Glutamatergic neuron (in vitro differentiated cells): ENCODE data around the gene WSCD1. TPM values are rescaled to one million over a fixed set of nuclear protein-coding genes. Genes with fewer than 3 reads are reported as not detected.

ENCODE experiments used
- DNase-seq: peaks from one replicate; pipeline ENCODE4 v3.0.0; 2022
- H3K27ac Mint-ChIP-seq: one replicate; pipeline ENCODE4 v1.8.0; 2020; ENCODE audit warnings: mild to moderate bottlenecking, mixed read lengths, inconsistent platforms; ENCODE audit not compliant: unreplicated experiment
- H3K27me3 Mint-ChIP-seq: one replicate; pipeline ENCODE4 v1.8.0; 2020; ENCODE audit warnings: mild to moderate bottlenecking, moderate library complexity, mixed read lengths, inconsistent platforms; ENCODE audit not compliant: unreplicated experiment
- H3K36me3 Mint-ChIP-seq: one replicate; pipeline ENCODE4 v1.8.0; 2020; ENCODE audit warnings: mild to moderate bottlenecking, mixed read lengths, inconsistent platforms; ENCODE audit not compliant: unreplicated experiment
- H3K4me1 Mint-ChIP-seq: one replicate; pipeline ENCODE4 v1.8.0; 2020; ENCODE audit warnings: mild to moderate bottlenecking, low read depth, mixed read lengths, inconsistent platforms; ENCODE audit not compliant: unreplicated experiment
- H3K4me3 Mint-ChIP-seq: one replicate; pipeline ENCODE4 v1.8.0; 2020; ENCODE audit warnings: mild to moderate bottlenecking, mixed read lengths, inconsistent platforms; ENCODE audit not compliant: unreplicated experiment
- H3K9me3 Mint-ChIP-seq: one replicate; pipeline ENCODE4 v1.8.0; 2020; ENCODE audit warnings: mild to moderate bottlenecking, moderate library complexity, mixed read lengths, inconsistent platforms; ENCODE audit not compliant: unreplicated experiment
- total RNA-seq: library from RNA; stranded (reverse); fragmentation: NEBNext Ultra II Directional; extraction: Animal tissue kit (Norgen Biotek cat#: 25700); gene quantifications from one replicate; pipeline ENCODE4 v1.2.1, GENCODE V29; 2021; ENCODE audit not compliant: unreplicated experiment
- TF ChIP-seq, protein P1 (sequence below): fragments of 200-600 bp; sonication (generic); IDR thresholded peaks from one replicate; pipeline ENCODE4 v1.5.0; 2021; ENCODE audit not compliant: partially characterized antibody, unreplicated experiment

The WSCD1 gene
- total RNA-seq, 1 donor from 2014 or later = 35.6 TPM

DNA sequence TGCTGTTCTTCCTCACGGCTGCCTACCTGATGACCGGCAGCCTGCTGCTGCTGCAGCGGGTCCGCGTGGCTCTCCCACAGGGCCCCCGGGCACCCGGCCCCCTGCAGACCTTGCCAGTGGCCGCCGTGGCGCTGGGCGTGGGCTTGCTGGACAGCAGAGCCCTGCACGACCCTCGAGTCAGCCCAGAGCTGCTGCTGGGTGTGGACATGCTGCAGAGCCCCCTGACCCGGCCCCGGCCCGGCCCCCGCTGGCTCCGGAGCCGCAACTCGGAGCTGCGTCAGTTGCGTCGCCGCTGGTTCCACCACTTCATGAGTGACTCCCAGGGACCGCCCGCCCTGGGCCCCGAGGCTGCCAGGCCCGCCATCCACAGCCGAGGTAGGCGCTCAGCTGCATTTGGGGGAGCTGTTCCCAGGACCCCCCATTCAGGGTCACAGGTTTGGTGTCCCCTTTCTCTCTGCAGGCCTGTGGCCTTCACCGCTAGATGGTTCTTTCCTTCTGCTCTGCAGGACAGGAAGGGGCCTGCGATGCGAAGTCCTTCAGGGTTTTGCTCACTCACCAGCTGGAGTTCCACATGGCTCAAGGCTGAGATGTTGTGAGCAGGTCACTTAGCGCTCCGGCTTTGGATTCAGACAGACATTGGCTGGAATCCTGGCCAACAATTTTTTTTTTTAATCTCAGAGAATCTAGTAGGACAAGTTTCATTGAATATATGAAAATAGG is 10.7 kb downstream of the WSCD1 start:
- H3K36me3 Mint-ChIP-seq = peaks cover 4% of the 10 kb centered on the region
- H3K4me3 Mint-ChIP-seq = no peak overlapping the region
- peaks cover 4% of the 10 kb centered on the region for H3K27me3 Mint-ChIP-seq
- DNase-seq = no peak
- H3K9me3 Mint-ChIP-seq = peaks cover 5% of the 10 kb centered on the region
- H3K27ac Mint-ChIP-seq = no peak overlapping the region
- H3K4me1 Mint-ChIP-seq = peaks cover 18% of the 10 kb centered on the region
- TF ChIP-seq, protein P1, sequence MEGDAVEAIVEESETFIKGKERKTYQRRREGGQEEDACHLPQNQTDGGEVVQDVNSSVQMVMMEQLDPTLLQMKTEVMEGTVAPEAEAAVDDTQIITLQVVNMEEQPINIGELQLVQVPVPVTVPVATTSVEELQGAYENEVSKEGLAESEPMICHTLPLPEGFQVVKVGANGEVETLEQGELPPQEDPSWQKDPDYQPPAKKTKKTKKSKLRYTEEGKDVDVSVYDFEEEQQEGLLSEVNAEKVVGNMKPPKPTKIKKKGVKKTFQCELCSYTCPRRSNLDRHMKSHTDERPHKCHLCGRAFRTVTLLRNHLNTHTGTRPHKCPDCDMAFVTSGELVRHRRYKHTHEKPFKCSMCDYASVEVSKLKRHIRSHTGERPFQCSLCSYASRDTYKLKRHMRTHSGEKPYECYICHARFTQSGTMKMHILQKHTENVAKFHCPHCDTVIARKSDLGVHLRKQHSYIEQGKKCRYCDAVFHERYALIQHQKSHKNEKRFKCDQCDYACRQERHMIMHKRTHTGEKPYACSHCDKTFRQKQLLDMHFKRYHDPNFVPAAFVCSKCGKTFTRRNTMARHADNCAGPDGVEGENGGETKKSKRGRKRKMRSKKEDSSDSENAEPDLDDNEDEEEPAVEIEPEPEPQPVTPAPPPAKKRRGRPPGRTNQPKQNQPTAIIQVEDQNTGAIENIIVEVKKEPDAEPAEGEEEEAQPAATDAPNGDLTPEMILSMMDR = no peak

DNA sequence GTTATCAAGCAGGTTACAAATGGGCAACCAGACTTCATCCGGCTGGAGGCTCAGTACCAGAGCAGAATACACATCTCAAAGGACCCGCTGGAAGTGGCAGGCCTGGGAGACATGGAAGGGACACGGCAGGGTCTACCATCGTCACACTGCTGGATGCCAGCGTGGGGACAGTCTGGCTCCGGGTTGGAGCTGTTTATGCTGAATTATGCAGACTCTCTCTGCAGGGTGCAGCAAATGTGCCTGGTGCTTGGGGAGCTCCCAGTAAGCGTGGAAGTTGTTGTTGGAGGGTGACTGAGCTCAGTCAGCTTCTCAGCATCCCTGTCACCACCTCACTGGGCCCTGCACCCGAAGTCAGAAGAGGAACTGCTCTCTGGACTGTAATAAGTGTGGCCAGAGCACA is 12.2 kb downstream of the WSCD1 start:
- Mint-ChIP-seq H3K27ac (no peak overlapping the region), H3K27me3 (peaks cover 4% of the 10 kb centered on the region), H3K9me3 (peaks cover 4% of the 10 kb centered on the region), H3K36me3 (peaks cover 4% of the 10 kb centered on the region), H3K4me3 (no peak overlapping the region), H3K4me1 (peaks cover 13% of the 10 kb centered on the region)
- TF ChIP-seq, protein P1 = no peak
- DNase-seq = no peak

- no peaks in the 10 kb centered on the region for H3K27me3 Mint-ChIP-seq
- no peaks in the 10 kb centered on the region for H3K9me3 Mint-ChIP-seq
- H3K36me3 Mint-ChIP-seq = peaks cover 6% of the 10 kb centered on the region
- DNase-seq = no peak
- peaks cover 7% of the 10 kb centered on the region for H3K4me1 Mint-ChIP-seq
- no peak overlapping the region for H3K27ac Mint-ChIP-seq
- TF ChIP-seq, protein P1 = no peak
- H3K4me3 Mint-ChIP-seq = no peak overlapping the region
Observed at GRCh38 chr17:6084311-6085161, 14.4 kb downstream of the WSCD1 start.

DNA sequence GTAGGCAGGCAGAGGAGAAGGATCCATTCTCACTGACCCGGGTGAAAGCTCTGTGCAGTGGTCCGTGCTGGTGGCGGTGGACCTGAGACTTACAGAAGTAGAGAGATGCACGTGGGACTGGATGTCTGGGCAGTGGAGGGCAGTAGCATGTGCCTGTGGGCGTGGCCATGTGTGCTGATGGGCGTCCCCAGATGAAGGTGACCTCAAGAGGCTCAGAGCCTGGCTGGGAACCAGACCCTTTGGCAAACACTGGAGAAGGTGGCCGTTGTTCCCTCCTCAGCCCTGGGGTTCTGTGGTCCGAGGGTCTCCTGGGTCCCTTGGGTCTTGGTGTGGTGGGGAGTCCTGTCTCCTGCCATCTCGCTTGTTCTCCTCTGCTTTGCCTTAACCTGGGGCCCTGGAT is 15.6 kb downstream of the WSCD1 start:
- DNase-seq = no peak
- Mint-ChIP-seq H3K27ac (no peak overlapping the region), H3K4me1 (peaks cover 7% of the 10 kb centered on the region), H3K9me3 (no peaks in the 10 kb centered on the region), H3K4me3 (no peak overlapping the region), H3K27me3 (no peaks in the 10 kb centered on the region), H3K36me3 (peaks cover 6% of the 10 kb centered on the region)
- TF ChIP-seq, protein P1 = no peak
